CD4-positive, alpha-beta T cell (primary cell): ENCODE results near the gene METTL9. TPM values are rescaled to one million over a fixed set of nuclear protein-coding genes. Genes with fewer than 3 reads are reported as not detected.

Experiments used
- ATAC-seq: fragments of 200-7000 bp; cut with Tn5 transposase; one replicate; pipeline ENCODE4 v1.10.0; 2022; ENCODE audit warnings: mild to moderate bottlenecking; ENCODE audit not compliant: poor library complexity
- CTCF ChIA-PET: fragments of 350-600 bp; sonication (Branson Sonifier 250); formaldehyde crosslinking; loops from one replicate; lab custom pipeline; 2021; ENCODE audit warnings: antibody characterized with exemption, inconsistent platforms; lab: Charles Lee
- POLR2A ChIA-PET: fragments of 350-600 bp; sonication (Branson Sonifier 250); formaldehyde crosslinking; loops from one replicate; lab custom pipeline; 2021; ENCODE audit warnings: antibody characterized with exemption, inconsistent platforms; lab: Charles Lee
- DNase-seq, 14 experiments: peaks; one replicate each; pipeline ENCODE4 v3.0.0-alpha.2; 2013 to 2020; ENCODE audit warnings: mixed read lengths in 2 of 14
- H3K27ac ChIP-seq, 2 donors: one replicate each; pipeline versions ENCODE4 v1.5.1 to v1.7.0; 2013; ENCODE audit warnings: low read length in 2 of 2, low read depth in 1 of 2, mild to moderate bottlenecking in 1 of 2
- H3K27me3 ChIP-seq, 2 experiments: 1 replicate in 1 of 2; 2 replicates in 1 of 2; pipeline versions ENCODE4 v1.6.1 to v1.7.0; 2013; ENCODE audit warnings: low read length in 2 of 2, control low read depth in 1 of 2, mild to moderate bottlenecking in 1 of 2, moderate library complexity in 1 of 2; ENCODE audit not compliant: insufficient read depth in 2 of 2, control insufficient read depth in 1 of 2
- H3K36me3 ChIP-seq: one replicate; pipeline ENCODE4 v1.6.1; 2013; ENCODE audit warnings: low read length, control low read depth; ENCODE audit not compliant: insufficient read depth
- H3K4me1 ChIP-seq: one replicate; pipeline ENCODE4 v1.6.1; 2013; ENCODE audit warnings: low read length, control low read depth; ENCODE audit not compliant: insufficient read depth
- H3K4me3 ChIP-seq: one replicate; pipeline ENCODE4 v1.5.1; 2013; ENCODE audit warnings: mild to moderate bottlenecking, low read length, moderate library complexity
- H3K9me3 ChIP-seq, 2 experiments: 1 replicate in 1 of 2; 2 replicates in 1 of 2; pipeline versions ENCODE4 v1.6.1 to v1.7.0; 2013; ENCODE audit warnings: low read length in 2 of 2, mild to moderate bottlenecking in 2 of 2, control low read depth in 1 of 2, moderate library complexity in 1 of 2; ENCODE audit not compliant: control insufficient read depth in 1 of 2, insufficient read depth in 1 of 2
- H3K27ac Mint-ChIP-seq: one replicate; pipeline ENCODE4 v1.8.0; 2020; ENCODE audit warnings: mixed read lengths
- H3K27me3 Mint-ChIP-seq: one replicate; pipeline ENCODE4 v1.8.0; 2021; ENCODE audit warnings: mixed read lengths
- H3K36me3 Mint-ChIP-seq: one replicate; pipeline ENCODE4 v1.8.0; 2021; ENCODE audit warnings: low read depth, mixed read lengths
- H3K4me1 Mint-ChIP-seq: one replicate; pipeline ENCODE4 v1.8.0; 2021; ENCODE audit warnings: low read depth, mixed read lengths
- H3K4me3 Mint-ChIP-seq: one replicate; pipeline ENCODE4 v1.8.0; 2020; ENCODE audit warnings: mild to moderate bottlenecking, mixed read lengths
- H3K9me3 Mint-ChIP-seq: one replicate; pipeline ENCODE4 v1.8.0; 2020; ENCODE audit warnings: mixed read lengths
- intact Hi-C, 2 experiments: fragments of 100-400 bp; cut with DNase I in 1 of 2; cut with micrococcal nuclease in 1 of 2; formaldehyde crosslinking; loops; one replicate each; pipeline versions ENCODE4 v1.15.1 to v1.9.0; 2023 to 2025; cut with DNase I, micrococcal nuclease
- total RNA-seq, 174 experiments: library from RNA in 2 of 174; stranded (reverse) in 2 of 174; gene quantifications; one replicate each; pipeline ENCODE4 v1.2.3 and lab custom pipeline; 2021 to 2026
- TF ChIP-seq, protein P1 (sequence below): fragments of 200-600 bp; IDR thresholded peaks from one replicate; pipeline ENCODE4 v1.8.0; 2022; ENCODE audit warnings: antibody characterized with exemption, mild to moderate bottlenecking

The METTL9 gene
- total RNA-seq, 2 experiments from 2014 or later = 78.4 to 86.7 TPM

- Histone ChIP-seq H3K4me3 (no peak overlapping the region), H3K27me3 (no peaks in the 10 kb centered on the region), H3K4me1 (peaks cover 44% of the 10 kb centered on the region), H3K36me3 (no peaks in the 10 kb centered on the region), H3K9me3 (no peaks in the 10 kb centered on the region), H3K27ac (no peak overlapping the region)
- intact Hi-C loops = loop anchor here (5.0 to 10.0 kb wide), 2 partner anchors 652 to 1419 kb away; partner anchors contain the start of gene POLR3E (in 1 of the 2)
- Mint-ChIP-seq H3K4me1 (peaks cover 61% of the 10 kb centered on the region), H3K27ac (no peak overlapping the region), H3K36me3 (peaks cover 4% of the 10 kb centered on the region), H3K9me3 (no peaks in the 10 kb centered on the region), H3K4me3 (no peak overlapping the region), H3K27me3 (no peaks in the 10 kb centered on the region)
- TF ChIP-seq, protein P1, sequence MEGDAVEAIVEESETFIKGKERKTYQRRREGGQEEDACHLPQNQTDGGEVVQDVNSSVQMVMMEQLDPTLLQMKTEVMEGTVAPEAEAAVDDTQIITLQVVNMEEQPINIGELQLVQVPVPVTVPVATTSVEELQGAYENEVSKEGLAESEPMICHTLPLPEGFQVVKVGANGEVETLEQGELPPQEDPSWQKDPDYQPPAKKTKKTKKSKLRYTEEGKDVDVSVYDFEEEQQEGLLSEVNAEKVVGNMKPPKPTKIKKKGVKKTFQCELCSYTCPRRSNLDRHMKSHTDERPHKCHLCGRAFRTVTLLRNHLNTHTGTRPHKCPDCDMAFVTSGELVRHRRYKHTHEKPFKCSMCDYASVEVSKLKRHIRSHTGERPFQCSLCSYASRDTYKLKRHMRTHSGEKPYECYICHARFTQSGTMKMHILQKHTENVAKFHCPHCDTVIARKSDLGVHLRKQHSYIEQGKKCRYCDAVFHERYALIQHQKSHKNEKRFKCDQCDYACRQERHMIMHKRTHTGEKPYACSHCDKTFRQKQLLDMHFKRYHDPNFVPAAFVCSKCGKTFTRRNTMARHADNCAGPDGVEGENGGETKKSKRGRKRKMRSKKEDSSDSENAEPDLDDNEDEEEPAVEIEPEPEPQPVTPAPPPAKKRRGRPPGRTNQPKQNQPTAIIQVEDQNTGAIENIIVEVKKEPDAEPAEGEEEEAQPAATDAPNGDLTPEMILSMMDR = no peak
- POLR2A ChIA-PET = interaction anchor here (1.0 to 3.3 kb wide), 4 partner anchors 14 to 61 kb away, joined by 3 to 14 read pairs (median 4); partner anchors contain the start of gene METTL9
- no peak for DNase-seq
- CTCF ChIA-PET = interaction anchor here (12.8 kb wide), 1 partner anchor 14 kb away, joined by 90 read pairs; no protein-coding TSS in a partner anchor
- no peak for ATAC-seq
Observed at GRCh38 chr16:21642861-21643260, 43.5 kb downstream of the METTL9 start.

- ATAC-seq (no peak), DNase-seq (no peak)
- H3K27ac Mint-ChIP-seq = peak overlapping the region; percentile 91
- H3K36me3 Mint-ChIP-seq = peaks cover 4% of the 10 kb centered on the region
- H3K9me3 Mint-ChIP-seq = no peaks in the 10 kb centered on the region
- H3K27me3 Mint-ChIP-seq = no peaks in the 10 kb centered on the region
- peak overlapping the region; percentile 47 for H3K4me3 Mint-ChIP-seq
- Histone ChIP-seq H3K4me3 (no peak overlapping the region), H3K27me3 (no peaks in the 10 kb centered on the region), H3K27ac (no peak overlapping the region), H3K4me1 (peaks cover 44% of the 10 kb centered on the region), H3K9me3 (no peaks in the 10 kb centered on the region), H3K36me3 (no peaks in the 10 kb centered on the region)
- POLR2A ChIA-PET = no interaction called here
- TF ChIP-seq, protein P1 = no peak
- H3K4me1 Mint-ChIP-seq = peaks cover 61% of the 10 kb centered on the region
- intact Hi-C loops = loop anchor here (2.0 to 10.0 kb wide), 3 partner anchors 547 to 1419 kb away; partner anchors contain the start of gene POLR3E (in 1 of the 2)
- CTCF ChIA-PET = interaction anchor here (0.8 to 12.8 kb wide), 2 partner anchors 13 to 44 kb away, joined by 3 to 90 read pairs; partner anchors contain the start of gene METTL9
Observed at GRCh38 chr16:21643785-21644184, 44.4 kb downstream of the METTL9 start.

DNA sequence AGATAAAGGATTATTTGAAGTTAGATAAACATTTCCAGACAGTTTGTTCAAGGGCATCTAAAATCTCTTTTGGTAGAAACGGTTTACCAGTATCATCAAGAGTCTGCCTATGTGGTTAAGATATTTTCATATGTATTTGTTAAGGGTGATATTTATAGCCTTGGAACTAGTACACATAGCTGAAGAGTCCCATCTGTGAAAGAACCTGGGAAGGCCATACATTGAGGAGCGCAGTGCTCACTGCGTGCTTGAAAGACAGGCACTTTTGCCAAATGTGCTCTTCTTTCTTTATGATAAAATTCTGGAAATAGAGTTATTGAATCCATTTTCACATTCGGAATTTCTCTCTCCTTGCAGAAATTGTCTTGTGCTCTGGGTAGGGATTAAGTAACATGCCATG lies 45.3 kb downstream of the METTL9 start:
- ChIA-PET POLR2A (interaction anchor here (0.7 to 2.3 kb wide), 8 partner anchors 24 to 62 kb away, joined by 3 to 22 read pairs (median 6); partner anchors contain the start of gene METTL9), CTCF (interaction anchor here (12.8 kb wide), 1 partner anchor 12 kb away, joined by 90 read pairs; no protein-coding TSS in a partner anchor)
- H3K4me1 ChIP-seq = peaks cover 52% of the 10 kb centered on the region
- peak overlapping the region; percentile 81 for H3K4me3 Mint-ChIP-seq
- TF ChIP-seq, protein P1 = no peak
- no peaks in the 10 kb centered on the region for H3K27me3 ChIP-seq
- DNase-seq (no peak), ATAC-seq (no peak)
- H3K4me1 Mint-ChIP-seq = peaks cover 58% of the 10 kb centered on the region
- intact Hi-C loops = loop anchor here (1.0 to 10.0 kb wide), 4 partner anchors 45 to 1418 kb away; partner anchors contain the start of genes METTL9 (in 1 of the 2) and POLR3E (in 1 of the 2)
- no peaks in the 10 kb centered on the region for H3K9me3 Mint-ChIP-seq
- no peaks in the 10 kb centered on the region for H3K9me3 ChIP-seq
- H3K27ac Mint-ChIP-seq = peak overlapping the region; percentile 91
- H3K36me3 Mint-ChIP-seq = peaks cover 4% of the 10 kb centered on the region
- peak overlapping the region; percentile 66 to 82 for H3K27ac ChIP-seq
- no peaks in the 10 kb centered on the region for H3K36me3 ChIP-seq
- no peaks in the 10 kb centered on the region for H3K27me3 Mint-ChIP-seq
- peak overlapping the region; percentile 54 for H3K4me3 ChIP-seq
